Skeletal muscle tissue (tissue), 4 donors: Measurements from ENCODE around the gene INPP4B. TPM values are rescaled to one million over a fixed set of nuclear protein-coding genes. Genes with fewer than 3 reads are reported as not detected.

Experiments used
- H3K27ac ChIP-seq: one replicate; pipeline ENCODE4 v1.7.0; 2013; ENCODE audit warnings: mild to moderate bottlenecking, low read depth, low read length, inconsistent platforms
- H3K27me3 ChIP-seq, 3 donors: one replicate each; pipeline ENCODE4 v1.7.0; 2013; ENCODE audit warnings: low read length in 3 of 3; ENCODE audit not compliant: control insufficient read depth in 3 of 3, insufficient read depth in 3 of 3
- H3K36me3 ChIP-seq, 3 donors: one replicate each; pipeline ENCODE4 v1.7.0; 2013; ENCODE audit warnings: low read length in 3 of 3; ENCODE audit not compliant: control insufficient read depth in 3 of 3, insufficient read depth in 3 of 3
- H3K4me1 ChIP-seq, 3 donors: one replicate each; pipeline ENCODE4 v1.7.0; 2013; ENCODE audit warnings: low read length in 3 of 3, mild to moderate bottlenecking in 3 of 3; ENCODE audit not compliant: control insufficient read depth in 3 of 3, insufficient read depth in 3 of 3
- H3K4me3 ChIP-seq, 3 donors: one replicate each; pipeline ENCODE4 v1.7.0; 2013; ENCODE audit warnings: low read length in 3 of 3
- H3K9ac ChIP-seq, 3 donors: one replicate each; pipeline ENCODE4 v1.7.0; 2013; ENCODE audit warnings: low read length in 3 of 3, mild to moderate bottlenecking in 3 of 3, moderate library complexity in 2 of 3, low read depth in 1 of 3
- H3K9me3 ChIP-seq, 3 donors: one replicate each; pipeline ENCODE4 v1.7.0; 2013; ENCODE audit warnings: low read length in 3 of 3; ENCODE audit not compliant: control insufficient read depth in 3 of 3
- total RNA-seq: library from RNA; depleted of rRNA; stranded (reverse); fragments of >200 nt; gene quantifications from one replicate; pipeline ENCODE4 v1.2.3, GENCODE V29; 2014
- donor health status: Osteomylitis.

INPP4B gene
- total RNA-seq, 1 donor from 2014 or later = 52.7 TPM

DNA sequence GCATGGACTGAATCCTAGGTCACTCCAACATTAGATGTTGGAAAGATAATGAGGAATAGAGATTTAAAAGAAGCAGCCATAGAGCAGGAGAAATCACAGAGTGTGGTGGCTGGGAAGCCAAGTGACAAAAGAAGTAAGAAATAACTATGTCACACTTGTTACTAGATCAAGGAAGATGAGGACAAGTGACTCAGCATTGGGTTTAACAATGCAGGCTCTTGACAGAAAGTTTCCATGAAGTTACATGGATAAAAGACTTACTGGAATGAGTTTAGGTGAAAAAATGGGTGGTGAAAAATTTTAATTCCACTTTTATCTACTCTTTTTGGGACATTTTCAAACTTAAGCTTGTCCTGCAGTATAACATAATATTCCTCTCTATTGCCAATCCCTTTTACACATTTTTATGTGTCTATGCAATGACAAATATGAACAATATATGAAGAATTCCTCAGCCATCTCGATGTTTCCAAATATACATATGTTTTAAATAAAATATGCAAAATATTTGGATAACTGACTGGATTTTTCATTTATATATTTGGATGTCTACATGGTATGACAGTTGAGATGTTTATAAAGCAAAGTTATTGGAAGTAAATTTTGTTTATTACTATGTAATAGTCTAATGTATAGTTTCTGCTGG is 747.1 kb downstream of the INPP4B start:
- H3K9ac ChIP-seq = no peak overlapping the region
- no peak overlapping the region for H3K4me3 ChIP-seq
- no peaks in the 10 kb centered on the region for H3K36me3 ChIP-seq
- H3K27me3 ChIP-seq = no peaks in the 10 kb centered on the region
- no peak overlapping the region for H3K27ac ChIP-seq
- H3K9me3 ChIP-seq = no peaks in the 10 kb centered on the region
- H3K4me1 ChIP-seq = peaks cover 0 to 4% (median 0%) of the 10 kb centered on the region in 3 donors

- Histone ChIP-seq H3K4me1 (peaks cover 0 to 4% (median 0%) of the 10 kb centered on the region in 3 donors), H3K27me3 (no peaks in the 10 kb centered on the region), H3K9me3 (no peaks in the 10 kb centered on the region), H3K9ac (no peak overlapping the region), H3K36me3 (no peaks in the 10 kb centered on the region), H3K4me3 (no peak overlapping the region), H3K27ac (no peak overlapping the region)
Measured at GRCh38 chr4:142098380-142098779, 747.7 kb downstream of the INPP4B start.

DNA sequence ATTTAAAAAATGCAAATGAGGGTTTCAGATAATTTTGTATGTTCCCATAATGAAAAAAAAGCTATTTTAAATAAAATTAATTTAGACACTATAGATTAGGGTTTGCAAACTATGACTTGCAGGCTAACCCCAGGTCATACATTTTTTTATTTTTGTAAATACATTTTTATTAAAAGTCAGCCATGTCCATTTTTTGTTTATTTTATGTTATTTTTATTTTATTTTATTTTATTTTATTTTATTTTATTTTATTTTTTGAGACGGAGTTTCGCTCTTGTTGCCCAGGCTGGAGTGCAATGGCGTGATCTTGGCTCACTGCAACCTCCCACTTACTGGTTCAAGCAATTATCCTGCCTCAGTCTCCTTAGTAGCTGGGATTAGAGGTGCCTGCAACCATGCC is 749.1 kb downstream of the INPP4B start:
- Histone ChIP-seq H3K9ac (no peak overlapping the region), H3K36me3 (no peaks in the 10 kb centered on the region), H3K27me3 (no peaks in the 10 kb centered on the region), H3K27ac (no peak overlapping the region), H3K9me3 (no peaks in the 10 kb centered on the region), H3K4me1 (peaks cover 0 to 4% (median 0%) of the 10 kb centered on the region in 3 donors), H3K4me3 (no peak overlapping the region)

DNA sequence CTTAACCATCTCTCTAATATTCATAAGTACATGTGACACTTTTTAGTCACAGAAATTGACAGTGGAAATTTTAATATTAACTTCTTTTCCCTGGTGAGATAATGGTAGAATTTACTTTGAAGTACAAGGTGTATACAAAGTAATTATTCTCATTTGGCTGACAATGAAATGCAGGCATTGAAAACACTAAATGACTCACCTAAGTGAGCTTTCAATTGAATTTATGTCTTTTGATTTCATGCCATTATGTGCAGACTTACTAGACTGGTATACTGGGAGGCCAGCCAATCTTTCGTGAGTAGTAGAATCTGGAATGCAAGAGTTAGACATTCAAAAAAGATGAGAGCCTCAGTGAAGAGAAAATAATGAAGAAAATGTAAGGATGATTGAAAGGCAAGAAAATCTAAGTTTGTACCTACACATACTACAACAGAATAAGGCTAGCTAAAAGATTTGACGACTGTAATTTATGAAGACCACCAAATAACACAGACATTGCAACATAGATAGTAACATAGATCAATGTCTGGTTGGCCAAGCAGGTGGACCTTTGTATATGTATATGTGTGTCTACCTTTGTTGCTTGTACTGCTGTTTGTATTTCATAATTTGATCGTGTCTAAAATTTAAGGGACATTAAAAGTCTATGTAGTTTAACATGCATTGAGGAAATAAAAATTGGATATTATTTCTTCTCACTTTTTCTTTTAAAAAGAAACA is 750.1 kb downstream of the INPP4B start:
- Histone ChIP-seq H3K4me1 (peaks cover 0 to 3% (median 0%) of the 10 kb centered on the region in 3 donors), H3K27ac (no peak overlapping the region), H3K27me3 (no peaks in the 10 kb centered on the region), H3K9me3 (no peaks in the 10 kb centered on the region), H3K9ac (no peak overlapping the region), H3K36me3 (no peaks in the 10 kb centered on the region), H3K4me3 (no peak overlapping the region)

DNA sequence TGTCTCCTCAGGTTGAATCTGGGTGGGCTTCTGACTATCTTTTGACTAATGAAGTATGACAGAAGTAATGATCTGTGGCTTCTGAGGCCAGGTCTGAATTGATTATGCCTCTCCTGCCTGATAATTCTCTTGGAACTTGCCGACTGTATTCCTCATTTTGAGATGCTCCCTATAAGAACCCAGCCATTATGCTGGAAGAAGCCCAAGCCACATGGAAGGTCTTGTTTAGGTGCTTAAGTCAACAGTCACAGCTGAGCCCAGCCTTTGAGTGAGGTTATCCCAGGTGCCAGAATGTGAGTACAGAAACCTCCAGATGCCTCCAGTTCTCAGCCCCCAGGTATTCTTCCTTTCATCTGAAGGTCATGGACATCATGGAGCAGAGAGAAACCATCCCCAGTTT is 753.2 kb downstream of the INPP4B start:
- H3K4me3 ChIP-seq = no peak overlapping the region
- H3K4me1 ChIP-seq = peaks cover 0 to 3% (median 0%) of the 10 kb centered on the region in 3 donors
- no peaks in the 10 kb centered on the region for H3K9me3 ChIP-seq
- no peak overlapping the region for H3K9ac ChIP-seq
- no peaks in the 10 kb centered on the region for H3K27me3 ChIP-seq
- no peaks in the 10 kb centered on the region for H3K36me3 ChIP-seq
- no peak overlapping the region for H3K27ac ChIP-seq

GRCh38 chr4:142091691-142092182 is 754.4 kb downstream of the INPP4B start:
- Histone ChIP-seq H3K27me3 (no peaks in the 10 kb centered on the region), H3K9me3 (no peaks in the 10 kb centered on the region), H3K36me3 (no peaks in the 10 kb centered on the region), H3K27ac (peak overlapping the region; percentile 75), H3K9ac (no peak overlapping the region), H3K4me1 (peaks cover 0 to 3% (median 0%) of the 10 kb centered on the region in 3 donors), H3K4me3 (no peak overlapping the region)

DNA sequence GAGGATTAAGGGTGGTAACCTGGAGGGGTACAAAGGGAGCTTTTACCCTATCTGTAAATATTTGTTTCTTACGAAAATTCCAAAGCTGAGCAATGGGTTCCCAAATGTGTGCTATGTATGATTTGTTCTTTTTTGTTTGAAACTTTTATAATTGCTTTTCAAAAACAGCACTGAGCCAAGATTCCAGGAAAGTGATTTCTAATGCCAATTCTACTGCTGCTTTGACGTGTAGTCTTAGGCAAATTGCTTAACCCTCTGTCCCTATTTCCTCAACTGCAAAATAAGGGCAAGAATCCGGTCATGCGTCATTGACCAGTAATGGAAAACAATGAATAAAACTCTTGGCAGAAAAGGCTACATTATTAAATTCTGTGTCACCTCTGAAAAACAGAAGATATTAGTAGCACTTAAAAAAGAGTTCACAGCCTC is 755.0 kb downstream of the INPP4B start:
- Histone ChIP-seq H3K4me1 (peaks cover 0 to 3% (median 0%) of the 10 kb centered on the region in 3 donors), H3K9me3 (no peaks in the 10 kb centered on the region), H3K27me3 (no peaks in the 10 kb centered on the region), H3K36me3 (no peaks in the 10 kb centered on the region), H3K4me3 (no peak overlapping the region), H3K9ac (no peak overlapping the region), H3K27ac (peak overlapping the region; percentile 75)

- Histone ChIP-seq H3K9me3 (no peaks in the 10 kb centered on the region), H3K27me3 (no peaks in the 10 kb centered on the region), H3K27ac (no peak overlapping the region), H3K36me3 (peaks cover 0 to 3% (median 0%) of the 10 kb centered on the region in 3 donors), H3K4me3 (no peak overlapping the region), H3K4me1 (peaks cover 0 to 3% (median 0%) of the 10 kb centered on the region in 3 donors), H3K9ac (no peak overlapping the region)
Measured at GRCh38 chr4:142088906-142089305, 757.2 kb downstream of the INPP4B start.

DNA sequence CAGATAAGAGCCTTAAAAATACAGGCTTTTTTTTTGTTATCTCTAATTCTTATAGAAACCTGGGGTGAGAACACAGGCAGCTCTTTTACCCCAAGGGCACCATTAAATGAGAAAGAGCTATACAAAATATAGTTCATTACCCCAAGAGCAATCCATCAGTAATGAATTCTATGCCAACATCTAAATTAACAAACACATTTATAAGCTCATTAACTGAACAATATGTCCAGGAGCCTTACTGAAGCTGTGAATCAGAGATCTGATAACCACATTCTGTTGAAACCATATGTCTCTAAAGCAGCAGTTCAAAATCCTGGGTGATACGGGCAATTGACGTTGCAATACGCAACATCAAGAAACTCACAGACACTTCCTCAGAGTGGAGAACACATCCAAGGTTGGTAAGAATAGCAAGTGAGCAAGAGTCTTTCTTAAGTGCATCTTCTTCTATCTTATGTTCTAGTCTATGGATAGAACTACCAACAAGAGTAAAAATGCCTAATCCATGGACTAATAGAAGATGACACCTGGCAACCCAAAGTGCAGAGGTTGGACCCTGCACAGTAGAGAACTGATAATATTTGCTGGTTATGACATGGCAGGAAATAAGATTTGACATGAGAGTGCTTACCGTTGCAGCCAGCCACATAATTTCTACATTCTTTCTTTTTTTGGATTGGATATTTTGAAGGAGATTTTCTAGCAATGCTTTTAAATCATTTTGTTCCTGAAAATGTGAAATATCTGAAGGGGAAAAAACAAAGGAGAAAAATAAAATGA is 760.4 kb downstream of the INPP4B start:
- Histone ChIP-seq H3K9me3 (no peaks in the 10 kb centered on the region), H3K27me3 (no peaks in the 10 kb centered on the region), H3K36me3 (peaks cover 0 to 10% (median 0%) of the 10 kb centered on the region in 3 donors), H3K9ac (no peak overlapping the region), H3K27ac (no peak overlapping the region), H3K4me3 (no peak overlapping the region), H3K4me1 (no peaks in the 10 kb centered on the region)
